Prostate gland (tissue), 2 donors: ENCODE measurements around the gene SPATA3. TPM values are rescaled to one million over a fixed set of nuclear protein-coding genes. Genes with fewer than 3 reads are reported as not detected.

Source experiments
- DNase-seq: peaks from one replicate; pipeline ENCODE4 v3.0.0-alpha.2; 2019; ENCODE audit warnings: low spot score
- H3K27ac ChIP-seq, 2 donors: fragments of 200-600 bp; sonication (generic); 2 replicates each; pipeline ENCODE4 v1.5.1; 2017 to 2019
- H3K27me3 ChIP-seq: fragments of 200-600 bp; sonication (generic); replicated peaks from 2 replicates; pipeline ENCODE4 v1.5.1; 2019; ENCODE audit not compliant: insufficient read depth
- H3K36me3 ChIP-seq, 2 donors: fragments of 200-600 bp; sonication (generic); 1 replicate in 1 of 2; 2 replicates in 1 of 2; pipeline versions ENCODE4 v1.5.1 to v1.8.1; 2017 to 2019
- H3K4me1 ChIP-seq: fragments of 200-600 bp; sonication (generic); replicated peaks from 2 replicates; pipeline ENCODE4 v1.5.1; 2019
- H3K4me3 ChIP-seq, 2 donors: fragments of 200-600 bp; sonication (generic); 2 replicates each; pipeline ENCODE4 v1.5.1; 2017 to 2019
- H3K9me3 ChIP-seq: fragments of 200-600 bp; sonication (generic); 2 replicates; pipeline ENCODE4 v1.5.1; 2017
- CTCF ChIP-seq, 4 experiments: fragments of 200-600 bp in 2 of 4; fragments of 450-650 bp in 2 of 4; sonication (generic) in 2 of 4; IDR thresholded peaks; 1 replicate in 3 of 4; 2 replicates in 1 of 4; pipeline ENCODE4 v1.5.1; 2016 to 2019; ENCODE audit warnings: antibody characterized with exemption in 4 of 4, mild to moderate bottlenecking in 2 of 4, moderate library complexity in 2 of 4
- POLR2A ChIP-seq: fragments of 450-650 bp; IDR thresholded peaks from one replicate; pipeline ENCODE4 v1.6.1; 2016; ENCODE audit warnings: antibody characterized with exemption, mild to moderate bottlenecking
- POLR2AphosphoS5 ChIP-seq: sonication (generic); formaldehyde crosslinking; IDR thresholded peaks from one replicate; pipeline ENCODE4 v1.6.1; 2017; ENCODE audit warnings: antibody characterized with exemption
- WGBS: methylation state at CpG from one replicate; pipeline ENCODE4 v1.1.5; 2018; 5-methylcytosine and 5-hydroxymethylcytosine counted together
- intact Hi-C: fragments of 100-400 bp; cut with DNase I; formaldehyde crosslinking; loops from one replicate; pipeline ENCODE4 v1.14.2; 2022
- total RNA-seq, 2 donors: library from RNA; depleted of rRNA; stranded (reverse); fragments of >200 nt; gene quantifications; one replicate each; pipeline ENCODE4 v1.1.0, GENCODE V29; 2016

SPATA3 gene
- 1 to 10 TPM in 1 of 2 donors, not detected in 1; 1.8 TPM for total RNA-seq

DNA sequence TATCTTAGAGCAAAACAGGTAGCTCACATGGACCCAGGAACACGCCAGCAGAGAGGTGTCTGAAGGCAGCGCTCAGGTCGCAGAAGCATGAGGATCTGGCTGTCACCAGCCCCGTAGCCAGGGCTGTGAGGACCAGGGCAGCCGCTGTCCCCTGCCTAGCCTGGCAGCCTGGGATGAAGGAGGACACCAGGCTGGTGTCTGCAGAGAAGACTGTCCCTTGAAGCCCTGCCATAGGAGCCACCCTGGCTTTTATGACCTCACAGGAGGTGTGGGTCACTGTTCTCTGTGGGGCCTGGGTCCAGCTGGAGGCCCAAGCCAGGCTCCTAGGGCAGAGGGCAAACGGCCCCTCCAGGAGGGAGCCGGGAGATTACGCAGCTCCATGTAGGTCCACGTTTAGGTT is at the start of gene SPATA3:
Gene SPATA3, plus strand, starts transcription at position 301 of the 400 bp plus-strand sequence. CDS start 113 bp downstream, outside the sequence.
- Histone ChIP-seq H3K27ac (no peak within 1 kb of the TSS), H3K4me3 (no peak within 1 kb of the TSS), H3K36me3 (no peaks in the 10 kb centered on the region), H3K4me1 (no peaks in the 10 kb centered on the region), H3K27me3 (peaks cover 6% of the 10 kb centered on the region), H3K9me3 (no peaks in the 10 kb centered on the region)
- DNase-seq = no peak
- no peak for TF ChIP-seq POLR2A
- intact Hi-C loops = no loop called here
- WGBS = 95% methylated on average over 9 of the region's 9 CpGs

GRCh38 chr2:230946429-230947234 is 49.3 kb upstream of the SPATA3 start:
- H3K27ac ChIP-seq = no peak overlapping the region
- no peaks in the 10 kb centered on the region for H3K9me3 ChIP-seq
- no peak overlapping the region for H3K4me3 ChIP-seq
- no peaks in the 10 kb centered on the region for H3K4me1 ChIP-seq
- no peak for DNase-seq
- 91% methylated on average over 7 of the region's 7 CpGs for WGBS
- no peak for TF ChIP-seq POLR2AphosphoS5
- TF ChIP-seq POLR2A = no peak
- no peak for TF ChIP-seq CTCF (IDR thresholded peaks at IDR 0.05)
- intact Hi-C loops = no loop called here
- no peaks in the 10 kb centered on the region for H3K27me3 ChIP-seq
- no peaks in the 10 kb centered on the region for H3K36me3 ChIP-seq

DNA sequence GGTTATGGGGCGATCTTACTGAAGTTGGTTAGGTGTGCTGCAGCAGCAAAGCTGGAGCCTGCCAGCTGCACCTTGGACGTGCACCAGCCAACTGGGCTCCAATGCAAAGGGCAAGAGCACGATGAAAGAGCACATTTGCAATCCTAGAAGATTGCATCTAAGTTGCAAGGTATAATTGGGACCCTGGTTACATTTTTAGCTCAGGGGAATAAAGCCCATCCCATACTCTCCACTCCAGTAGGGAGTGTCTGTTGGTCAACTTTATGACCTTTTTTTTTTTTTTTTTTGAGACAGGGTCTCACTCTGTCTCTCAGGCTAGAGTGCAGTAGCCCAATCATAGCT is 48.7 kb upstream of the SPATA3 start:
- intact Hi-C loops = no loop called here
- 93% methylated on average over 3 of the region's 3 CpGs for WGBS
- no peaks in the 10 kb centered on the region for H3K27me3 ChIP-seq

GRCh38 chr2:230947908-230948365 is 48.0 kb upstream of the SPATA3 start:
- Histone ChIP-seq H3K9me3 (no peaks in the 10 kb centered on the region), H3K27me3 (no peaks in the 10 kb centered on the region), H3K4me1 (no peaks in the 10 kb centered on the region), H3K4me3 (no peak overlapping the region), H3K36me3 (no peaks in the 10 kb centered on the region), H3K27ac (no peak overlapping the region)
- TF ChIP-seq POLR2A (no peak), POLR2AphosphoS5 (no peak), CTCF (IDR thresholded peaks at IDR 0.05) (no peak)
- no peak for DNase-seq
- WGBS = 89% methylated on average over 10 of the region's 10 CpGs
- intact Hi-C loops = no loop called here

More for the DNA sequence above, 48.7 kb upstream of the SPATA3 start:
- Histone ChIP-seq H3K27ac (no peak overlapping the region), H3K9me3 (no peaks in the 10 kb centered on the region), H3K36me3 (no peaks in the 10 kb centered on the region), H3K4me3 (no peak overlapping the region), H3K4me1 (no peaks in the 10 kb centered on the region)
- DNase-seq = no peak
- TF ChIP-seq POLR2AphosphoS5 = no peak
- TF ChIP-seq CTCF (IDR thresholded peaks at IDR 0.05) = no peak
- no peak for TF ChIP-seq POLR2A

GRCh38 chr2:230949966-230950873 is 45.7 kb upstream of the SPATA3 start:
- Histone ChIP-seq H3K4me1 (no peaks in the 10 kb centered on the region), H3K9me3 (no peaks in the 10 kb centered on the region), H3K36me3 (no peaks in the 10 kb centered on the region), H3K27me3 (no peaks in the 10 kb centered on the region), H3K4me3 (no peak overlapping the region), H3K27ac (no peak overlapping the region)
- intact Hi-C loops = no loop called here
- TF ChIP-seq POLR2AphosphoS5 = no peak
- no peak for TF ChIP-seq POLR2A
- no peak for TF ChIP-seq CTCF (IDR thresholded peaks at IDR 0.05)
- 88% methylated on average over 20 of the region's 20 CpGs for WGBS
- DNase-seq = no peak
